Fibroblast of pulmonary artery (primary cell): ENCODE data around the gene COL1A1.

Experiments used
- DNase-seq: peaks from one replicate; pipeline ENCODE4 v3.0.0-alpha.2; 2010; ENCODE audit warnings: low read depth
- H3K4me3 ChIP-seq: replicated peaks from 2 replicates; pipeline ENCODE4 v1.5.1; 2011; ENCODE audit warnings: low read depth, mild to moderate bottlenecking, control low read depth, low read length, moderate library complexity
- TF ChIP-seq, protein P1 (sequence below): IDR thresholded peaks from 2 replicates; pipeline ENCODE4 v1.5.1; 2011; ENCODE audit warnings: mild to moderate bottlenecking, control low read depth, low read length, inconsistent platforms; ENCODE audit errors: missing control alignments

The COL1A1 gene

DNA sequence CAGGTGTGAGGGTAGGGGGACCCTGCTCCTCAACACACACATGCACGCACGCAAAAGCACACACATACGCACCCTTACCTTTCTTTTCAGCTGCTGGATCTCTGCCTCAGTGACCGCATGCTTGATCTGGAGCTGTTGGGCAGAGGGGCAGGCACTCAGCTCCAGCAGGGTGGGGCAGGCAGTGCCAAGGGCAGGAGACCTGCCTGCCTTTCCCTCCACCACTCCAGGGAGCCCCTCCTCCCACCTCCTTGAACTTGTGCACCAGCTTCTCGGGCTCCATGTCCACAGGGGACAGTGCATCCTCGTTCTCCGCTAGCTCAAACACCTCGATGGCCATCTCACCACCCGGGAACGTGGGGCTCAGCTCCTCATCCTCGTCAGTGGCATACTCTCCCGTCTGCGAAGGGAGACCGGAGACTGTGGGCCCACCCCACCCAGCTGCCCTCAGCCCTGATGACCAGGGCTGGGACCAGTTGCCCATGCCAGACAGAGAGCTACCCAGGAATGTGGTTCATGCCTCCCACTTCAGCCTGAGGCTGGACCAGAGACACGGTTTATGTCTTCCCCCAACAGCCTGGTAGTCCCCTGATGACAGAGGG is 62.1 kb downstream of the COL1A1 start:
- TF ChIP-seq, protein P1, sequence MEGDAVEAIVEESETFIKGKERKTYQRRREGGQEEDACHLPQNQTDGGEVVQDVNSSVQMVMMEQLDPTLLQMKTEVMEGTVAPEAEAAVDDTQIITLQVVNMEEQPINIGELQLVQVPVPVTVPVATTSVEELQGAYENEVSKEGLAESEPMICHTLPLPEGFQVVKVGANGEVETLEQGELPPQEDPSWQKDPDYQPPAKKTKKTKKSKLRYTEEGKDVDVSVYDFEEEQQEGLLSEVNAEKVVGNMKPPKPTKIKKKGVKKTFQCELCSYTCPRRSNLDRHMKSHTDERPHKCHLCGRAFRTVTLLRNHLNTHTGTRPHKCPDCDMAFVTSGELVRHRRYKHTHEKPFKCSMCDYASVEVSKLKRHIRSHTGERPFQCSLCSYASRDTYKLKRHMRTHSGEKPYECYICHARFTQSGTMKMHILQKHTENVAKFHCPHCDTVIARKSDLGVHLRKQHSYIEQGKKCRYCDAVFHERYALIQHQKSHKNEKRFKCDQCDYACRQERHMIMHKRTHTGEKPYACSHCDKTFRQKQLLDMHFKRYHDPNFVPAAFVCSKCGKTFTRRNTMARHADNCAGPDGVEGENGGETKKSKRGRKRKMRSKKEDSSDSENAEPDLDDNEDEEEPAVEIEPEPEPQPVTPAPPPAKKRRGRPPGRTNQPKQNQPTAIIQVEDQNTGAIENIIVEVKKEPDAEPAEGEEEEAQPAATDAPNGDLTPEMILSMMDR = no peak
- H3K4me3 ChIP-seq = no peak overlapping the region
- DNase-seq = no peak

DNA sequence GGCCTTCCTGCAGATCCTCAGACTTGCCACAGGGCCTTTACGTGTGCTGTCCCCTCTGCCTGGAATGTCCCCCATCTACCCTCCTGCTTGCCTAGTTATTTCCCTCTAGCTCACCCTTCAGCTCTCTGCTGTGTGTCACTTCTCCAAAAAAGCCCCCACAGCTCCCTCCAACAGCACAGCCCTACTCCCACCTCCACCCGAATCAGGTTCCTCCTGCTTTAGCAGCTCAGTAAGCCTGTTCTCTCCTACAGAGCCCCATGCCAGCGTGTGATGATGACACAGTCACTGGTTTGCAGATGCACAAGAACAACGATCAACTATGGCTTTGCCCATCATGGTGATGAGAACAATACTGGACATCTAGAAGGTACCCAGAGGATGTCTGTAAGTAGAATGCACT is 64.4 kb downstream of the COL1A1 start:
- no peak overlapping the region for H3K4me3 ChIP-seq
- DNase-seq = no peak
- TF ChIP-seq, protein P1 = no peak

DNA sequence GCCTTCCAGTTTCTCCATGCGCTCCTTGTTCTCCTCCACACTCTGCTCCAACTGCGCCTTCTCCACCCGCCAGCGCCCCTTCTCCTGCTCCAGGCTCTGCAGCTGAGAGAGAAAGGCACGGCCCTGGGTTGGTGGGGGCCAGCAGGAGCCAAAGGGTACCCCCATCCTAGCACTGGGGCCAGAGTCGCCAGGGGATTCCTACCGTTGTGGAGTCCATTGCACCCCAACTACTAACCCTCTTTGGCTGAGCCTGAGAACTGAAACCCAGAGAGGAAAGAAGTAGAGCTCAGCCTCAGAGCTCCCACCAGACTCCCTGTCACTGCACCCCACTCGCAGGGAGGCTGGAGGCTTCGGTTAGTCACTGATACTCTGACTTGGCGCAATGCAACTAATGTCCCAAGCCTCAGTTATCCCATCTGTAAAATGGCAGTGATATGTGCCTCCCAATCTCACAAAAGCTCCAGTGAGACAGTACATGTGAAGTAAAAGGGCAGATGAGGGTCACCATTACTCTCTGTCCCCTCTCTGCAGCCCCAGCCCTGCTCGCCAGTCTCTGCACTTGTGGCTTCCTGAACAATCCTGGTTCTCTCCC is 65.2 kb downstream of the COL1A1 start:
- DNase-seq = no peak
- H3K4me3 ChIP-seq = no peak overlapping the region
- TF ChIP-seq, protein P1 = no peak

DNA sequence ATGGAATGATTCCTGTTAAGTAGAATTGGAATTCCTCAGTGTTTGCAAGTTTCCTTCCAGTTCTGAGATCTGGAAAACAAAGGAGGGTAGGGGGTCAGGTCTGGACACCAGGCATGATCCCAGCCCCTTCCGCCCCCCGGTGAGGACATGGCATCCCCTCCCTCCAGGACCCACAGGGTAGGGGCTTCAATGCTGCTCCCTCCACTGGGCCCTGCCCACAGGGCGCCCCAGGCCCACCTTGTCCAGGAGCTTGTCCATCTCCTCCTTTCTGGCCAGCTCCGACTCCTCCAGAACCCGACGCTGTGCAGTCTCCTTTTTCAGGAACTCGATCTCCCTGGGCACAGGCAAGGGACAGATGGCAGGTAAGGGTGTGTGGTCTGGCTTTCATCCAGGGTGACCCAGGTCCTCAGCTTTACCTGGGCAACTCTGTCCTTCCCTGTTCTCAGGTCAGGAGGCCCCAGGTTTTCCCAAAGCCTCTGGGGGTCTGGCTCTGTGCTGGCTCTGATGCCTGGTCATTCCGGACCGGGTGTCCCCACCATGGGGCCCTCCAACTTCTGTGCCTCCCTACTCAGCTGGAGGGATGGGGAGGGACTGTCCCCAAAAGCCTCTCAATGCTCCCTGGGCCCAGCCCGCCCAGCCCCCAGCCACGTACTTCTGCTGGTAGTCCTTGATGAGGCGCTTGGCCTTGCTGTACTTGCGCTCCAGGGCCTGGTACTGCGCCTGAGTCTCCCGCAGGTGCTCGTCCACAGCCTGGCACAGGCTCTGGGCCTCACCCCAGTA is 65.9 kb downstream of the COL1A1 start:
- DNase-seq = no peak
- H3K4me3 ChIP-seq = no peak overlapping the region
- TF ChIP-seq, protein P1 = no peak

DNA sequence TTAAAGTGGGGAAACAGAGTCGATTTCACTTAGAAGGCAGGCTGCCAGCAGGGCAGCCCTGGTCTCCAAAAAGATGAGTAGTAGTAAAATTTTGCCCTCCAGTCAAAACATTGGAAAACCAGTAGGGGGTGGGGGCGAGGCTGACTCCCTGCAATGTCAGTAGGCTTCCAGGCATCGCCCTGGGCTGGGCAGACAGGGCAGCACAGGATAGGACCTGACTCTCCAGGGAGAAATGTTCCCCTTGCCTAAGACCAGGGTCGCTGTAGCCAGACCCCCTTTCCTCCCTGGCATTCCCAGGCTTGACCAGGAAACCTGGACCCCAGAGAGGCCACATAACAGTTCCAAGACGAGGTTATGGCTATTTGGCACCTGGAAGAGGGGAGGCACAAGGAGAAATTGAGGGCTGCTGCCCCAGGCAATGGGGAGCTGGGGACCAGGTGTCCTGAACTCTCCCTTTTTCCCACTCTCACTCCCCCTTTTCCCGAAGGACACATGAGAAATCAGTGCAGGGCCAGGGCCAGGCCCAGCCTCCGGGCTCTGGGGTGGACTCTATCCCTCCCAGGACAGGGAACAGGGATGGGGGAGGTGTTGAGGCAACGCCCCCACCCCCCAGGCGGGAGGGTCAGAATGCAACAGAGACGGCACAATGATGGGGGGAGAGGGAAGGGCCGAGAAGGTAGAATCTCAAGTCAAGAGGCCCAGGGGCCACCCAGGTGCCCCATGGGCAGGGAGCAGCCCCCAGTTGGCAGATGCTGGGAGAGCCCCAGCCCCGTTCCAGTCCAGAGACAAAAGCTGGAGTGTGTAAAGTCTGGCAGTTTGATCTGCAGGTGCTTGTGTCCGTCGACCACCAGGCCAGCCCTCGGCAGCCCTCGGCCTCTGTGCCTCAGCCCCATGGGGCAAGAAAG is 67.0 kb downstream of the COL1A1 start:
- TF ChIP-seq, protein P1 = no peak
- no peak for DNase-seq
- no peak overlapping the region for H3K4me3 ChIP-seq

DNA sequence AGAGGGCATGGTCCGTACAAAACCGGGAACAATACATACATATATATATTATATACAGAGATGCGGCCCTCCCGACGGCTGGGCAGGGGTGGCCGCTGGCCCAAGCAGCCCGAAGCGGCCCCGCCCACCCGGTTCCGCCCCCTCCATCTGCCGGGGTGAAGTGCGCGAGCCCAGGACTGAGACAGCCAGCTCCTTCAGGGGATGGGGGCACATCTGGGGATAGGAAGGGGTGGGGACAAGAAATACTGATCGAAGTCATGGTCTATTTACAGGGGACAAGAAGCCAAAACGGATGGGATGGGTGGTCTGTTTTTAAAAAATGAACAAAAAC is 67.7 kb downstream of the COL1A1 start:
- TF ChIP-seq, protein P1 = no peak
- H3K4me3 ChIP-seq = no peak overlapping the region
- no peak for DNase-seq
